ENCODE results near the gene MMS19.

Gene MMS19

DNA sequence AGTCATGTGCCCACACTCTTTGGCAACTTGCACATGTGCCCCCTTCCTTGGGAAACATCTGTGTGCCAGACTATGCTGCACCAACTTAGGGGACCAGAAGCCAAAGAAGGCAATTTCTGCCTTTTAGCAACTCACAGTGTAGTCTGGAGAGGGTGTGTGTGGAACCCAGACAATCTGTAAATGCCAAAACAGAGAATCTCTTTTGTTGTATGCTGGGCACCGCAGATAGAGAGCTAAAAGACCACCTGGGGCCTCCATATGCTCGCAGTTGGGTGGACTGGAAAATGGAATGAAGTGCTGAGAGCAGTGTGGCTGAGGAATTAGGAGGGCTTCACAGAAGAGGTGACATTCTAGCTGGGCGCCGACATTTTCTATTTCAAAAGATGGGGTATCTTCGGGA is 26.9 kb upstream of the MMS19 start:
- DNase-seq: no peak

DNA sequence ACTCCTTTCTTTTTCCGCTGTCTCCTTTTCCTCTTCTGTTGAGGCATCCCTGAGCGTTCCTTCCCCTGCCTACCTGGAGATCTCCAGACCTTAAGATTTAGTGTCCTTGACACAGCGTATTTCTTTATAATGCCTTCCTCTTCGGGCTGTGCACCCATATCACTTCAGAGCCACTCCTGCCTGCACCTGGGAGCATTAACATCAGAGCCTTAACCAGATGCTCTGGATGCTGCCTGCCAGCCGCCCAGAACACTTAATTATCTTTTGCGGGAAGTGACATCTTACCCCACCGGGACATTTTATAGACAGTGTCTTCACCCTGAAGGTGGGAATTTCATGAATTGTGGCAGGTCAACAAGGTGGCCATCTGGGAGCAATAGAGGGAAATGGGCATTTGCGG is 24.7 kb upstream of the MMS19 start:
- DNase-seq: no peak

DNA sequence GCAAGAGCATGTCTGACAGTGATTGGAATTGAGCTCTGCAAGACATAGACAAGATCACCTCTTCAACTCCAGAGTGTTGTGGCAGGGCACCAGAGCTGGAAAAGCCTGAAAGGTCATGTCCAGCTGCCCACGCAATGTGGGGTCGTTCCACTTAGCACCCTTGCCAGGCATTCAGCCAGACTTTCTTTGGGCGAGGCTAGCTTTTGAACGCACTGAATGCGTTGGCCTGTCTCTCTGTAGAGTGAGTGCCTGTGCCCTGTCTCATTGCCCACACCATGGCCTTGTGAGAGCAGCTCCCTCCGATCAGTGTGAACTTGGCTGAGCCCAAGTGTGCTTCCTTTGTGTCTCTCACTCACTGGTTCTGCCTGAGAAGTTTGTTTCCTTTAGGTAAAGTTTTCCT is 23.8 kb upstream of the MMS19 start:
- no peak for DNase-seq

DNA sequence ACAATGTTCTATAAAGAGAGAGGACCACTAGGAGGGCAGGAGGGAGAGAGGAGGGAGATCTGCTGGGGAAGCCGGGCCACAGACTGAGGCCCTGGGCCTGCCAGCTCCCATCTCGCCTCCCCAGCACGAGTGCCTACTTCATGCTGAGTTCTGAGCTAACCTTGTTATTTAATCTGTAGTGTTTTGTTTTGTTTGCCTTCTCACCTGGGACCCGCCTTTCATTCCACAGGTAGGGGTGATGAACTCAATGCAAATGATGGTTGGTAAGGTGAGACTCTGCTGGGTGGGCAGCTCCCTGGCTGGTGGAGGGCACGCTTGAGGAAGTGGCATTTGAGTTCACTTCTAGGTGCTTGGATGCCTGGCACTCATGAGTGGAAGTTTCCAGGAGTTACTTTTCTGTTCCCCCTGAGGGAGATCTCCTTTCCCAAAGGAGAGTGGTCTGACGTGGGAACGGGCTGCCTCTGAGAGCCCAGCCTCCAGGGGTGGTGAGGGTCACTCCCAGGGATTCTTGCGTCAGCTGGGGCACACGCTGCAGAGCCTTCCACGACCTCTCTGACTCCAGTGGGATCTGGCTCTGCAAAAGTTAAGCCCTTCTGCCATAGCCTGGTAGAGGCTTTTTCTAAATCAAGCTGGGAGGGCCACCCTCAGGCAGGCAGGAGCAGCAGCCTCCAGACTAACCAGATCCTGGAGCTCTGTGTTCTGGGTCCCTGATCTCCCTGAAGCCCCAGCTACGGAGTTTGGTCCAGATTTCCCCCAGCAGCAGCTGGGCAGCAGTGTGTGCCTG is 22.9 kb upstream of the MMS19 start:
- DNase-seq: no peak

DNA sequence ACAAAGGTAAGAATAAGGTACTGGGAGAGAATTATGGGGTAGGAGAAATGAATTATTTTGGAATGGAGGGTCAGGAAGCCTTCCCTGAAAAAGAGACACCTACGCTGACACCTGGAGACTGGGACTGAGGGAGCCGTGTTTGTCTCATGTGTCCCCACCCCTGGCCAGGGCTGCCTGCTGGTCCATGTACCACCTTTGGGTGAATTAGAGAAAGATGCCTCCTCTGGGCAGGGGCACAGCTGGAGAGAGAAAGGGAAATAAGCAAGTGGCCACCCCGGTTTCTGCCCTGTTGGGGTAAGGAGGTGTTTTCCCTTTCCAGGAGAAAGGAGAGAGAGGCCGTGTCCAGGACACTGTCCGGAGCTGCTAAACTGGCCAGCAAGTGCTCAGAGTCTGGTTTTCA is 22.3 kb upstream of the MMS19 start:
- DNase-seq: no peak

DNA sequence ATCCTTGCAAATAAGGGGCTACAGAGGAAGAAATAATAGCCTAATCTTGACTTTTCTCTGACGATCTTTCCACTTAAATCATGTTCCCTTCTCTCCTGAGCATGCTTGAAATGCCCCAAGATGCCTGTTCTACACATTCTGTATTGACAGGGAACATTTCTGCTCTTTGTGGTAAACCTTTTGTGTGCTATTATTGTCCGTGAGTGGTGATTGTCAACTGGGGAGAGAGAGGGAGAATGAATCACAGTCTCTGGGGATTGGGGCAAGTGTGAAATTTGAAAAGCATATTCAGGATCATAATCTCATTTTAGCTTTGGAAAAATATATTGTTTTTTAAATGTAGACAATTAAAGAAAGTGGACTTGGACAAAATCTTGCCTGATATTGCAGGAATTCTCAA is 21.1 kb upstream of the MMS19 start:
- no peak for DNase-seq

DNA sequence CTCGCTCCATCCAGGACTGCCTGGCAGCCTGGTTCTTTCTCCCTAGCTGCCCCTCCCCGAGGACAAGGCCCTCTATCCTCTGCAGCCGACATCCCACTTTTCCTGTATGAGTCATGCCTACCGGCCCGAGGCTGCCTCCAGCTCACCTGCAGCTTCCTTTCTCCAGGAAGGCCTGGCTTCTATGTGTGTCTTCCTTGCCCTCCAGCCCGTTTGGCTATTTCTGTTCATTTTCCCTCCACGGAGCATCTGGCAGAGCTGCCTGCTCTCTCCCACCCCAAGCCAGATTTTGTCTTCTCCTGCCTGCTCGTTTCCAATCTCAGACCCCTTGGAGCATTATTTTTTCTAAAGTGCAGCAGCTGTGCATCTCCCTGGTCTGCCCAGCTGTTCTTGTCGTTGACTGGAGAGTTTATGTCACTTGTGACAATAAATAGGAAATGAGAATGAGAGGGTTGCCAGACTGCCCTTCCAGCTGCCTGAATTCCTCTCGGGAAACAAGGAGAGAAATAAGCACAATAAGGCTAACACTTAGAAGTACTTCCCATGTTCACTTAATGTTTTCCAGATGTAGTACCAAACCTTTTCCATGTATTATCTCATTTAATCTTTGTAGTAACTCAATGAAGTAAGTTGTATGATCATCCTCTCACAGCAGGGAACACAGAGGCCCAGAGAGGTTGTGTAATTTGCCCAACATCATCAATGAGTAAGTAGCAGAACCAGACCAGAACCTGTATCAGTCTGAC is 20.2 kb upstream of the MMS19 start:
- no peak for DNase-seq

DNA sequence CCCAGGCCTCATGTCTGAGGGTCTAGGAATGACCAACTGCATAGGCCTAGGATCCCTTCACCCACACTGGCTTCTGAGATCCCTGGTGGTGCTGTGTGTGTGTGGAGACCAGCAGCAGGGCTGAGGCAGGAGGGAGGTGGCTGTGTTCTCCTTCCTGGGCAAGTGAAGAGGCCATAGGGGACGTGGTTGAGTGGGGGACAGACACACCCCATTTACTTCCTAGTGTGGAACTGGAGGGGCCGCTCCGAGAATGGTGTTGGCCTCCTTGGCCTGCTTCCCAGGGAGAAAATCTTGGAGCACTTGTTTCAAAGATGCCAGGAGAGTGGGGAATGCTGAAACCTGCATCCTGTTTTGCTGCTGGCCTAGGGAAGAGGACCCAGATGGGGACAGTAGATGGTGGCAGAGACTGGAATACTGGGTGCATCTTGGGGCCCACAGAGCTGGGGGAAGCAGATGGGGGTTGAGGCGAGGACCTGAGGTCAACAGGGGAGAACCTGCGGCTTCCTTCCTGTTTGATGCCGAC is 19.6 kb upstream of the MMS19 start:
- DNase-seq: no peak

DNA sequence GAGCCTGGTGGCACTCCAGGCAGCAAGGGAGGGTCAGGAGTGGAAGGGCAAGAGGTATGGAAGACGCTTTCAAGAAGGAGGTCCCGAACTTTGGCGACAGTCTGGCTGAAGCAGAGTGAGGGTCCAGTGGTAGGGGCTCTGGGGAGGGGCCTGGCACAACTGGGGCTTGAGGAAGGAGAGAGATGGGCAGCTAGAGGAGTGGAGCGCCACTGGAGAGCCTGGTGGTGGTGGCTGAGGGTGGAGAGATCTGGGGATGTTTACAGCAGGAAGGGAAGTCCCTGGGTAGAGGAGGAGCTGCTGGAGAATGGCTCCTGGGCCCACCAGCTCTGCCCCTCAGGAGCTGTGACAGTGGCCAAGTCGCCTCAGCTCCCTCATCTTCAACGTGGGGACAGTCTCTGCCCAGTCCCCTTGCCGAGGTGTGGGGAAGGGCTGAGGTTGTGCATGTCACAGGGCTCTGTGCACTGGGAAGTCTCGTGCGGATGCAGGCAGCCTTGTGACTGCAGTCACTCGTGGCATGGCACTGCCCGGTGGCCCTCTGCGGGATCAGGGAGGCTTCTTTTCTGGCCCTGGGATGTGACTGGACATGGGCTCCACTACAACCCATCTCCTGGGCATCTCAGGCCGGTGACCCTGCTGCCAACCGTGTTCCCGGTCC is 19.0 kb upstream of the MMS19 start:
- DNase-seq: no peak

DNA sequence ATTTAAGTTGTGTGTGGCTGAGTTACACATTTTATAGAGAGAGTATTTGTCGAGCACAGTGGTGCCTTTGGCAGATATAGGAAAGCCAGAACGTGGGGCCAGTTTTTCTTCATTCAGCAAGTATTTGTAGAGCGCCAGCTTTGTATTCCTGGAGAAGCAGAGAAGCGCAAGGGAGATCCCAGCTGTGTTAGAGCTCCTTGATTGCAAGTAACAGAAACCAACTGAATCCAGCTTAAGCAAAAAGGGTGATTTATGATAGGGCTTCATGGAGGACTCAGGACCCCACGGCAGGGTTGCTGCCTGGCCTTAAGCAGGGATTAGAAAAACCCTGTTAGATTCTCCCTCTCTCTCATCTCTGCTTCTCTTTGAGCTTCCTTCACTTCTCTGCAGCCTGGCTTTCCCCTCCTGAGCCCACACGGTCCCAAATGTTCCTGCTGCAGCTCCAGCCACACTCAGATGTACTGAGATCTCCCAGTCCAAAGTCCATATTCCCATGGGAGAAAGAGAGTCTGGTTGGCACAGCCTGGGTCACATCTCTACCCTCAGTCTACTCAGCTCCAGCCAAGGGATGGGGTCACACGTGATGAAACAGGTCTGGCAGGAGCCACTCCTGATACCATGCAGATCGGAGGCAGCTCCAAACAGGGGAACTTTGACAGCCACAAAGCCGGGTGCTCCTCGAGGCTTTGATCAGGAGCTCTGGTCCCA is 17.2 kb upstream of the MMS19 start:
- DNase-seq: no peak

DNA sequence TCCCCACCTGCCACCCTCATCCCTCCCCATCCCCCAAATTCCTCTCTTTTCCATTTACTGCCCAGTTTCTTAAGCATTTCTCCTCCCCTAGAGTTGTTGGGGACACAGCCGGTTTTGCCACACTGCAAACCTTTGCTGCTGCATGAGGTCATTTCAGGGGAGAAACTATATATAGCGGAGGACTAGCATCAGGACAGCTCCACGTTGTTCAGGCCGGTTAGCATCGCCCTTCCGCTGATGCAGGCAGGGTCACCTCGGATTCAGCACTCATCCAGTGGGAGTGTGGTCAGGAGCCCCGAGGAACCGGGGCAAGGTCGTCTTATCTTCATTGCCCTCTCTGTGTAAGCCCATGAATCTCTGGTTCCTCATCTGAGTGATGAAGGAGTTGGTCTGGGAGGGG is 16.1 kb upstream of the MMS19 start:
- DNase-seq: no peak

DNA sequence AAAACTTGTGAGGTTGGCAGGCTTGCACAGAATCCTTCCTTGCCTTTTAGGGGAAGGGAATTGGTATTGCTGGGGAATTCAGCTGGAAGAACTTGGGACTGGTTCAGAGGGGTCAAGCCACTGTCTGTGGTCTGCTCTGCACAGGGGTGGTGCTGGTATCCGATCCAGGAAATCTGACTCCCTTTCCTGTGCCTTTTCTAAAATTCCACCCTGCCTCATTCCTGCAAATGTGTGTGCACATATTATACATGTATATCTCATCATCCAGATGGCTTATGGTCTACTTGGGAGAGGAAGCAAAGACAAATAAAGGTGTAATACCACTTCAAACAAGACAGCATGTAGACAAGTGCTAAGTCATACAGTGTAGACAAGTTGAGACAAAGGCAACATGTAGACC is 14.8 kb upstream of the MMS19 start:
- no peak for DNase-seq

DNA sequence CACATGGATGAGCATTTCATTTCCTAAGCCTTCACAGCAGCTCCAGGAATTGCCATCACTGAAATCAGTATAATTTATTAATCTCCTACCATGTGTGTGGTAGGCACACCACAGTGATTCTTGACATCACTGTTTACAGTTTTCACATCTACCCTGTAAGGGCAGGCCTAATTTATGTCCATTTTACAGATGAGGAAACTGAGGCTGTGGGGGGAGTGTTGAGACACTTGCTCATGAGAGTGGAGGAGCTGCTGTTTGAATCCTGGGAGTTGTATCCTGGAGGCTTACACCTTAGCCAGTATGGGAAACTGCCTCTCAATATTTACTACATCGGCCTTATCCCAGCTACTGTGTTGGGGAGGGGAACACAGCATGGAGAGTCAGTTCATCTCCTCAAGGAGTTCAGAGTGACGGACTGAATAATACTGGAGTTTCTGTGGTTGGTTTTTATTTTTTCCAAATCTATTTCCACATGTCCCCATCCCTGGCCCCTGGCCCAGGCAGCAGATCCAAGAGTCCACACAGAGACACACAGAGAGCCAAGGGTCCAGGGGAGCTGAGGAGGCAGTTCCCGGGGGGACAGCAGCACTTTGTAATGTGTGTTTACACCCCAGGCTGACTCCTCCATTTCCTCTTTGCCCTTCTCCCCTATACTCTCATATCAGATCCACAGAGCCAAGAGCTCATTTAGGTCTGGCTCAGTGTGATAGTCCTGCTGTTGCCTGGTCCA is 13.7 kb upstream of the MMS19 start:
- no peak for DNase-seq

DNA sequence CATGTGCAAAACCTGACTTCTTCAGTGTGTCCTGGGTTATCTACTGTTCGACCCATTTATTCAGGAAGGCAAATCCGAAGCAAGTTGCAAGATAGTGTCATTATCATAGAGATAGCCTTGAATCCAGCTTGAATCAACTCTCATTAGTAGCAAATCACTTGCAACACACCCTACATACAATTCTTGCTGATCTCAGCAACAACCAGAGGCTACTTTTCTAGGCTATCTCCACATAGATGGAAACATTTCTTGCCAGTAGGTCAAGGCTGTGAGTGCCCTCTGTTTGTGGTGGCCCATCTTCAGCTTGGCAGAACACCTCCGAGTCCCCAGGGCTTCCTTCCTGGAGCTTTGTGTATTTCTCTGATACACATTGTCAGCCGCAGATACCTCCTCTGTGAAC is 12.5 kb upstream of the MMS19 start:
- DNase-seq: no peak

DNA sequence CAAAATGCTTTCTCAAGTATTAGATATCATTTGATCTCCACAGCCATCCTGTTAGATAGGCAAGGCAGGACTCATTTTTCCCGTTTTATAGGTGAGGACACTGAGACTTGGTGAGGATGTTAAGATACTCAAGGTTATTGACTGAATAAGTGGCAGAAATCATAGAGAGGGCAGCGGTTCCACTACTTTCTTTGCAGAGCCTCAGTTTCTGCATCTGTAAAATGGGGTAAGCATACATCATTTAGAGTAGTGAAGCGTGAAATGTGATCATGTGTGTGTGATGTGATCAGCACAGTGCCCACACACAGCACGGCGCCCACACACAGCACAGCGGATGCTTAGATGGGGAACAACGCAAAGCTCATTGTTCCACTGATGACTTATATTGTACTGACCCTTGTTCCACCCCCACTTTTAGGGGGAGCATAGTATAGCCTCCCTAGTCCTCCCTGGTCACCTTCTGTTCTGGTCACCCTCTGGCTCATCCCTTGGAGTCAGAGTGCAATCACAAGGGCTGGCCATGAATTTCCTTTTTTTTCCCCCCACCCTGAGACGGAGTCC is 11.0 kb upstream of the MMS19 start:
- no peak for DNase-seq

DNA sequence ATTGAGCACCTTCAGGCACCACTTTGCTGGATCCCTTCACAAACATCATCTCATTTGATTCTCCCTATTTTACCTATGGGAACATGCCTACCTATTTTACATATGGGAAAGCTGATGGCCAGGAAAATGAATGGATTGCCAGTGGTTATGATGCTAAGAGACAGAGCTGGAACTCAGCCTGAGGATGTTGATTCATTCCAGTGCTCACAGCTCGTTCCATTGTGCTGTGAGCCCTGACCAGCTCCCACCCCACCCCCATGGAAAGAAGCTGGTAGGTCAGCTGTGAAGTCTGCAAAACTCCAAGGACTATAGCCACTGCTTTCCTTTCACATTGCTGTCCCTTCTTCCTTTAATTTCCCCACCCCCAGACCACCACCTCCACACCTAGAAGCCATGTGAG is 10.1 kb upstream of the MMS19 start:
- no peak for DNase-seq

DNA sequence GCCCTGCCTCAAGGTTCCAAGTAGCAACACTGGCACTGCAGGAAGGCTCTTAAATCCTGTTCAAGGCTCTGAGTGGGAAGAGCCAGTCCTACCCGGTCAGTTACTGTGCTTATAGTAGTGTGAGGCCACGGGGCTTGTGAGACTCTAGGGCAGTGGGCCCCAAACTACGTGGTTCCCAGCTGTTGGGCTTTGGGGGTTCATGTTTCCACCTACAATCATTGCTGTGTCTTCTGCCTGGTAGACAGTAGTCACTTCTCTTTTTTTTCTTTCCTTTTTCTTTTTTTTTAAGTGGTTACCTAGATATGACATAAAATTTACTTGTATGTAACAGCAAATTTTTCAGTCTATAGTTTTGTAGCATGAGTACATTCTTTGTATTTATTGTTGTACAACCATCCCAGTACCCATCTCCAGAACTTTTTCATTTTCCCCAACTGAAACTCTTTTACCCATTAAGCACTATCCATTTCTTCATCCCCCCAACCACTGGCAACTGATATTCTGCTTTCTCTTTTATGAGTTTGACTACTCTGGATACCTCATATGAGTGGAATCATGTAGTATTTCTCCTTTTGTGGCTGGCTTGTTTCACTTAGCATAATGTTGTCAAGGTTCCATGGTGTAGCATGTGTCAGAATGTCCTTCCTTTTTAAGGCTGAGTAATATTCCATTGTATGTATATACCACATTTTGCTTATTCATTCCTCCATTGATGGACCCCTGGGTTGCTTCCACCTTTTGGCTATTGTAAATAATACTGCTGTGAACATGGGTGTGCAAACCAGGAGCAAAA is 8.2 kb upstream of the MMS19 start:
- DNase-seq: no peak

DNA sequence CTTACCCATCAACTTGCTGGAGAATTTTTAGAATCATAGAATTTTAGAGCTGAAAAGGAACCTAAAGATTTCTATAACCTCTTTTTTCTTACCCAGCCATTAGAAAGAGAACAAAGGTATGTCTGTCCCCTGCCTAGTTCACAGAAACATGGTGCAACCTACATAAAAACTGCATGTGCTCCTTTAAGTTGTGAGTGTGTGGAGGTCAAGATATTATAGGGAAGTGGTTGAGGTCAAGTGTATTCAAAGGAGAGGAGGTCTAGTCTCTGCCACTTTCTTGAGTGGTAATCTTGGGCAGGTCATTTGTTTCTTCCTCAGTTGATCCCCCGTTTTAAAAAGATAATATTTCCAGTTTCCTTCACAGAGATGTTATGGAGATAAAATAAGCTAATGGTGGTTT is 6.9 kb upstream of the MMS19 start:
- no peak for DNase-seq

DNA sequence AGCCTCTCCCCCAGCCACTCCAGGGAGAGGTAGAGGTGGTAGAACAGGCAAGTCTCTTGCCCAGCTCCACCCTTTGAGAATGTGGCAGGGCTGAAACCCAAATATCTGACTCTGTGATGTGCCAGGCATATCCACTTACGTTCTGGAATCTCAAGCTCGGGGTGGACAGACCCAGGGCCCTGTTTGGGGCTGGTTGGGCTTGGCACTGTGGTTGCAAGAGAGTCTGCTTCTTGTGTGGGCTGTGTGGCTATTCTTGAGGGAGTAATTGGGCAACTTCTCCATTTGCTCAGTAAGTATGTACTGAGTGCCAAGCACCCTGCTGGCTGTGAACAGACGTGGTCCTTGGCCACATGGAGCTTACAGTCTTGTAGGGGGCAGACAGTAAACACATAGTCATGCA is 5.2 kb upstream of the MMS19 start:
- no peak for DNase-seq

DNA sequence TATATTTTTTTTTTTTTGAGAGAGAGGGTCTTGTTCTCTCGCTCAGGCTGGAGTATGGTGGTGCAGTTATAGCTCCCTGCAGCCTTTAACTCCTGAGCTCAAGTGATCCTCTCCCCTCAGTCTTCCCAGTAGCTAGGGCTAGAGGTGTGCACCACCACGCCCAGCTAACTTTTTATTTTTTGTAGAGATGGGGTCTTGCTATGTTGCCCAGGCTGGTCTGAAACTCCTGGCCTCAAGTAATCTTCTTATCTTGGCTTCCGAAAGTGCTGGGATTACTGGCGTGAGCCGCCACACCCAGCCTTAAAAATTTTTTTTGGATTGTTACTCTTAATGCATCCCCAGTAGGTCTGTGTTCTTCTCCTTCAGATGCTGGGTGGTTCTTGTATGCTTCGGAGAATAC is 4.7 kb upstream of the MMS19 start:
- no peak for DNase-seq

DNA sequence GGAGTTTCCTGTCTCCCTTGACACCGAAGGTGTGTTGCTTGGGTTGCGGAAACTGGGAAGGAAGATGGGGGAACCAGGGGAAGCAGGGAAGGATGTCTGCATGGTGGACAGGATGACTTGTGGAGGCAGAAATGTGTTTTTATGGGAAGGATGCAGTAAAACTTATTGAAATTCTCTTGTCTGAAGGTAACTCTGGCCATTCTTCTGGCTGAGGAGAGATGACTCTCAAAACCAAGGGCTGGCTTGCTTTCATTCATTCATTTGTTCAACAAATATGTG is 2.0 kb upstream of the MMS19 start:
- DNase-seq: no peak
